ENCODE measurements around the gene NUDT16. TPM values are rescaled to one million over a fixed set of nuclear protein-coding genes. Genes with fewer than 3 reads are reported as not detected.

The NUDT16 gene
- total RNA-seq, 2 experiments from 2014 or later, result 5.1 to 5.5 TPM

- ATAC-seq (no peak), DNase-seq (no peak)
- Mint-ChIP-seq H3K4me3 (no peak overlapping the region), H3K27ac (no peak overlapping the region), H3K27me3 (peaks cover 6% of the 10 kb centered on the region), H3K9me3 (no peaks in the 10 kb centered on the region), H3K4me1 (ENCODE audit: low read depth) (peaks cover 2% of the 10 kb centered on the region), H3K36me3 (ENCODE audit: low read depth) (peaks cover 3% of the 10 kb centered on the region)
- intact Hi-C loops (cut with micrococcal nuclease), result no loop called here
- POLR2A ChIA-PET, result no interaction called here
- CTCF ChIA-PET, result no interaction called here
- TF ChIP-seq, protein P1, sequence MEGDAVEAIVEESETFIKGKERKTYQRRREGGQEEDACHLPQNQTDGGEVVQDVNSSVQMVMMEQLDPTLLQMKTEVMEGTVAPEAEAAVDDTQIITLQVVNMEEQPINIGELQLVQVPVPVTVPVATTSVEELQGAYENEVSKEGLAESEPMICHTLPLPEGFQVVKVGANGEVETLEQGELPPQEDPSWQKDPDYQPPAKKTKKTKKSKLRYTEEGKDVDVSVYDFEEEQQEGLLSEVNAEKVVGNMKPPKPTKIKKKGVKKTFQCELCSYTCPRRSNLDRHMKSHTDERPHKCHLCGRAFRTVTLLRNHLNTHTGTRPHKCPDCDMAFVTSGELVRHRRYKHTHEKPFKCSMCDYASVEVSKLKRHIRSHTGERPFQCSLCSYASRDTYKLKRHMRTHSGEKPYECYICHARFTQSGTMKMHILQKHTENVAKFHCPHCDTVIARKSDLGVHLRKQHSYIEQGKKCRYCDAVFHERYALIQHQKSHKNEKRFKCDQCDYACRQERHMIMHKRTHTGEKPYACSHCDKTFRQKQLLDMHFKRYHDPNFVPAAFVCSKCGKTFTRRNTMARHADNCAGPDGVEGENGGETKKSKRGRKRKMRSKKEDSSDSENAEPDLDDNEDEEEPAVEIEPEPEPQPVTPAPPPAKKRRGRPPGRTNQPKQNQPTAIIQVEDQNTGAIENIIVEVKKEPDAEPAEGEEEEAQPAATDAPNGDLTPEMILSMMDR (IDR thresholded peaks at IDR 0.05), result no peak
Measured at GRCh38 chr3:131402391-131403039, 20.9 kb downstream of the NUDT16 start.

GRCh38 chr3:131403216-131403895 lies 21.8 kb downstream of the NUDT16 start:
- peaks cover 6% of the 10 kb centered on the region for H3K27me3 Mint-ChIP-seq
- peaks cover 3% of the 10 kb centered on the region for H3K36me3 Mint-ChIP-seq (ENCODE audit: low read depth)
- CTCF ChIA-PET, result no interaction called here
- POLR2A ChIA-PET, result no interaction called here
- intact Hi-C loops (cut with micrococcal nuclease), result no loop called here
- H3K4me1 Mint-ChIP-seq (ENCODE audit: low read depth), result peaks cover 2% of the 10 kb centered on the region
- TF ChIP-seq, protein P1 (IDR thresholded peaks at IDR 0.05), result no peak
- no peak overlapping the region for H3K27ac Mint-ChIP-seq
- no peak overlapping the region for H3K4me3 Mint-ChIP-seq
- no peaks in the 10 kb centered on the region for H3K9me3 Mint-ChIP-seq
- DNase-seq (no peak), ATAC-seq (no peak)

DNA sequence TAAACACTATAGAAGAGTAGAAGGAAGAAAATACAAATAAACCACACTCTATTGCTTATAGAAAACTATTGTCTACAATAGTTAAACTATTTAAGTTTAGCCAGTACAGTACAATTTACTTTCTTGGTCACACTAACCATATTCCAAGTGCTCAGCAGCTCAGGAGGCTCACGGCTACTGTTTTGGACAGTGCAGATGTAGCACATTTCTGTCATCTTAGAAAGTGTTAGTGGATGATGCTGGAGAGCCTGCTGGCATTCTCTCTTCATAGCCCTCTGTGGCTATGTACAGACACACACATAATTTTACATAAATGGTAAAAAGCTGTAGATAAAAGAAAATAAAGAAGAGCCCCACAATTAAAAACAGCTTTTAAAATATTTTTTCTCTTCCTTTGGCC lies 23.8 kb downstream of the NUDT16 start:
- CTCF ChIA-PET, result no interaction called here
- Mint-ChIP-seq H3K9me3 (no peaks in the 10 kb centered on the region), H3K27ac (no peak overlapping the region), H3K27me3 (peaks cover 6% of the 10 kb centered on the region), H3K4me3 (no peak overlapping the region), H3K36me3 (ENCODE audit: low read depth) (peaks cover 3% of the 10 kb centered on the region), H3K4me1 (ENCODE audit: low read depth) (peaks cover 2% of the 10 kb centered on the region)
- DNase-seq (no peak), ATAC-seq (no peak)
- TF ChIP-seq, protein P1 (IDR thresholded peaks at IDR 0.05), result no peak
- POLR2A ChIA-PET, result no interaction called here
- intact Hi-C loops (cut with micrococcal nuclease), result no loop called here

DNA sequence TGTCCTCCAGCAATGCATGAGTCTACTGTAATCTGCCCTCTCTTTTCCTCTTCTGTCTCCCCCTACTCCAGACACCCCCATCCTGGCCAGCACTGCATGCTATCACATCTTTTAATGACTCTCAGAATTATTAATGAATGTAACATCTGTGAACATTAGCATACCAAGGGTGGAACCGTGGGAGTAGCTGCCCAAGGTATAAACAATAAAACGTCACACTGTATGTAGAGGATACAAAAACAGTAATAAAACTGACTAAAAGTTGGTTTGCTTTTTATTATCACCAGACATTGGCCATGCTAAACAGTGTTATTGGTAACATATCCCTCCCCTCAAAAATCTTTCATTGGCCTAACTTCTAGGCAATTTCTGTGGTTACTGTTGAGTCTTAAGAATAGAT lies 24.7 kb downstream of the NUDT16 start:
- Mint-ChIP-seq H3K4me1 (ENCODE audit: low read depth) (peaks cover 2% of the 10 kb centered on the region), H3K4me3 (no peak overlapping the region), H3K27ac (no peak overlapping the region), H3K27me3 (peaks cover 7% of the 10 kb centered on the region), H3K9me3 (no peaks in the 10 kb centered on the region), H3K36me3 (ENCODE audit: low read depth) (peaks cover 3% of the 10 kb centered on the region)
- CTCF ChIA-PET, result no interaction called here
- no peak for DNase-seq
- ATAC-seq, result no peak
- intact Hi-C loops (cut with micrococcal nuclease), result no loop called here
- POLR2A ChIA-PET, result no interaction called here
- TF ChIP-seq, protein P1 (IDR thresholded peaks at IDR 0.05), result no peak

GRCh38 chr3:131417751-131418150 lies 36.2 kb downstream of the NUDT16 start:
- Mint-ChIP-seq H3K4me3 (no peak overlapping the region), H3K27ac (no peak overlapping the region), H3K9me3 (peaks cover 6% of the 10 kb centered on the region), H3K4me1 (ENCODE audit: low read depth) (no peaks in the 10 kb centered on the region), H3K27me3 (no peaks in the 10 kb centered on the region), H3K36me3 (ENCODE audit: low read depth) (no peaks in the 10 kb centered on the region)
- ATAC-seq (no peak), DNase-seq (no peak)
- TF ChIP-seq, protein P1 (IDR thresholded peaks at IDR 0.05), result no peak
- intact Hi-C loops (cut with micrococcal nuclease), result no loop called here
- ChIA-PET POLR2A (no interaction called here), CTCF (no interaction called here)

All from activated CD8-positive, alpha-beta T cell treated with anti-CD3 and anti-CD28 coated beads for 36 hours (primary cell).